GM19351 (cell line): ENCODE results near the gene RUFY2.
"Not testable (repeated sequence)": the region's sequence is repeated elsewhere in the genome, so short reads cannot be mapped to it uniquely, and the experiment has no call there.

Source experiments
- ATAC-seq: cut with Tn5 transposase; IDR thresholded peaks from one replicate; pipeline ENCODE4 v1.9.1; 2021; ENCODE audit warnings: mild to moderate bottlenecking, moderate library complexity; ENCODE audit not compliant: unreplicated experiment

The RUFY2 gene

GRCh38 chr10:68406815-68407548 lies at the start of gene RUFY2:
Gene RUFY2, minus strand, starts transcription at chr10:68407277. Its CDS starts 88 bp downstream, at chr10:68407189.
- peak; percentile 94 for ATAC-seq

- ATAC-seq: not testable (repeated sequence)
Measured at GRCh38 chr10:68449698-68450097, 42.6 kb upstream of the RUFY2 start.

GRCh38 chr10:68446179-68446578 lies 39.1 kb upstream of the RUFY2 start:
- no peak for ATAC-seq

GRCh38 chr10:68442971-68443370 lies 35.9 kb upstream of the RUFY2 start:
- ATAC-seq: no peak

- ATAC-seq: no peak
Measured at GRCh38 chr10:68440898-68441297, 33.8 kb upstream of the RUFY2 start.

GRCh38 chr10:68435803-68436202 lies 28.7 kb upstream of the RUFY2 start:
- no peak for ATAC-seq

GRCh38 chr10:68434657-68435056 lies 27.6 kb upstream of the RUFY2 start:
- ATAC-seq: no peak

GRCh38 chr10:68428396-68429104 lies 21.5 kb upstream of the RUFY2 start:
- no peak for ATAC-seq

GRCh38 chr10:68424454-68425014 lies 17.5 kb upstream of the RUFY2 start:
- ATAC-seq: no peak

- no peak for ATAC-seq
Measured at GRCh38 chr10:68423522-68423921, 16.4 kb upstream of the RUFY2 start.

GRCh38 chr10:68419376-68419775 lies 12.3 kb upstream of the RUFY2 start:
- ATAC-seq: no peak

- no peak for ATAC-seq
Measured at GRCh38 chr10:68408898-68409518, 1.9 kb upstream of the RUFY2 start.

- peak; percentile 42 for ATAC-seq
Measured at GRCh38 chr10:68406111-68406814, 814 bp downstream of the RUFY2 start.

- ATAC-seq: no peak
Measured at GRCh38 chr10:68403701-68404100, 3.4 kb downstream of the RUFY2 start.

GRCh38 chr10:68402276-68402675 lies 4.8 kb downstream of the RUFY2 start:
- no peak for ATAC-seq

GRCh38 chr10:68397005-68397404 lies 10.1 kb downstream of the RUFY2 start:
- ATAC-seq: no peak

GRCh38 chr10:68385740-68386139 lies 21.3 kb downstream of the RUFY2 start:
- no peak for ATAC-seq

- no peak for ATAC-seq
Measured at GRCh38 chr10:68371604-68372003, 35.5 kb downstream of the RUFY2 start.

- no peak for ATAC-seq
Measured at GRCh38 chr10:68367121-68367520, 40.0 kb downstream of the RUFY2 start.

GRCh38 chr10:68366600-68366999 lies 40.5 kb downstream of the RUFY2 start:
- ATAC-seq: no peak

- ATAC-seq: no peak
Measured at GRCh38 chr10:68365611-68366010, 41.5 kb downstream of the RUFY2 start.
